SK-N-SH treated with all-trans-retinoic acid at 6 μM for 48 hours (cell line): ENCODE data around the gene C1orf159.

Experiments
- ATAC-seq: fragments of 200-7000 bp; cut with Tn5 transposase; 3 replicates; pipeline ENCODE4 v1.9.1; 2020; ENCODE audit warnings: mild to moderate bottlenecking, moderate library complexity
- ARNTL ChIP-seq: fragments of 450-650 bp; formaldehyde crosslinking; IDR thresholded peaks from 2 replicates; pipeline ENCODE4 v1.5.0; 2020; ENCODE audit warnings: low read depth, mild to moderate bottlenecking, moderate library complexity, borderline replicate concordance
- BACH2 ChIP-seq: fragments of 250-450 bp; sonication (Bioruptor Pico); IDR thresholded peaks from 2 replicates; pipeline ENCODE4 v1.9.0; 2021; ENCODE audit warnings: mild to moderate bottlenecking, borderline replicate concordance
- CREB5 ChIP-seq: fragments of 250-450 bp; sonication (Bioruptor Pico); IDR thresholded peaks from 2 replicates; pipeline ENCODE4 v1.5.1; 2020; ENCODE audit warnings: low read depth, mild to moderate bottlenecking, moderate library complexity
- CSDC2 ChIP-seq: fragments of 250-450 bp; sonication (Bioruptor Pico); IDR thresholded peaks from 2 replicates; pipeline ENCODE4 v1.5.0; 2020; ENCODE audit warnings: mild to moderate bottlenecking, moderate library complexity
- CSRNP3 ChIP-seq: fragments of 250-450 bp; sonication (Bioruptor Pico); IDR thresholded peaks from 2 replicates; pipeline ENCODE4 v1.5.1; 2021; ENCODE audit warnings: mild to moderate bottlenecking, moderate library complexity
- ESRRG ChIP-seq: fragments of 250-450 bp; sonication (Bioruptor Pico); IDR thresholded peaks from 2 replicates; pipeline ENCODE4 v1.6.1; 2021; ENCODE audit warnings: mild to moderate bottlenecking
- GLIS3 ChIP-seq: fragments of 250-450 bp; sonication (Bioruptor Pico); IDR thresholded peaks from 2 replicates; pipeline ENCODE4 v1.5.0; 2020; ENCODE audit warnings: mild to moderate bottlenecking, moderate library complexity
- ISL1 ChIP-seq: fragments of 250-450 bp; sonication (Bioruptor Pico); IDR thresholded peaks from 2 replicates; pipeline ENCODE4 v2.1.2; 2022; ENCODE audit warnings: mild to moderate bottlenecking, moderate library complexity
- OSR1 ChIP-seq: fragments of 250-450 bp; sonication (Bioruptor Pico); IDR thresholded peaks from 2 replicates; pipeline ENCODE4 v1.8.0; 2022; ENCODE audit warnings: moderate library complexity, mild to moderate bottlenecking, inconsistent platforms
- PATZ1 ChIP-seq: fragments of 250-450 bp; sonication (Bioruptor Pico); IDR thresholded peaks from 2 replicates; pipeline ENCODE4 v1.8.0; 2020; ENCODE audit warnings: mild to moderate bottlenecking, moderate library complexity, borderline replicate concordance
- POU6F1 ChIP-seq: fragments of 250-450 bp; sonication (Bioruptor Pico); IDR thresholded peaks from 2 replicates; pipeline ENCODE4 v1.8.0; 2021; ENCODE audit warnings: low read depth, mild to moderate bottlenecking, moderate library complexity, borderline replicate concordance
- PPARA ChIP-seq: fragments of 250-450 bp; sonication (Bioruptor Pico); IDR thresholded peaks from 2 replicates; pipeline ENCODE4 v1.5.0; 2020; ENCODE audit warnings: mild to moderate bottlenecking, borderline replicate concordance
- RARB ChIP-seq: fragments of 250-450 bp; sonication (Bioruptor Pico); IDR thresholded peaks from 2 replicates; pipeline ENCODE4 v1.8.0; 2021; ENCODE audit warnings: mild to moderate bottlenecking, moderate library complexity
- SNAI2 ChIP-seq: fragments of 250-450 bp; sonication (Bioruptor Pico); IDR thresholded peaks from 2 replicates; pipeline ENCODE4 v1.5.0; 2020; ENCODE audit warnings: mild to moderate bottlenecking, moderate library complexity
- TCF4 ChIP-seq: fragments of 250-450 bp; sonication (Bioruptor Pico); IDR thresholded peaks from 2 replicates; pipeline ENCODE4 v1.8.0; 2021; ENCODE audit warnings: mild to moderate bottlenecking, moderate library complexity, borderline replicate concordance
- TOX ChIP-seq: fragments of 250-450 bp; sonication (Bioruptor Pico); IDR thresholded peaks from 2 replicates; pipeline ENCODE4 v1.8.0; 2021; ENCODE audit warnings: mild to moderate bottlenecking, moderate library complexity, borderline replicate concordance
- TSHZ2 ChIP-seq: fragments of 250-450 bp; sonication (Bioruptor Pico); IDR thresholded peaks from 2 replicates; pipeline ENCODE4 v1.5.0; 2020; ENCODE audit warnings: mild to moderate bottlenecking, moderate library complexity
- ZC3H10 ChIP-seq: fragments of 250-450 bp; sonication (Bioruptor Pico); IDR thresholded peaks from 2 replicates; pipeline ENCODE4 v1.5.1; 2021; ENCODE audit warnings: mild to moderate bottlenecking, moderate library complexity
- ZFP3 ChIP-seq: fragments of 250-450 bp; sonication (Bioruptor Pico); IDR thresholded peaks from 2 replicates; pipeline ENCODE4 v1.5.0; 2020; ENCODE audit warnings: mild to moderate bottlenecking, moderate library complexity
- ZFP30 ChIP-seq: fragments of 450-650 bp; formaldehyde crosslinking; IDR thresholded peaks from 2 replicates; pipeline ENCODE4 v1.5.0; 2022; ENCODE audit warnings: mild to moderate bottlenecking, moderate library complexity
- ZNF565 ChIP-seq: fragments of 450-650 bp; formaldehyde crosslinking; conservative IDR thresholded peaks from 2 replicates; pipeline ENCODE4 v1.5.0; 2020; ENCODE audit warnings: low read depth, mild to moderate bottlenecking, moderate library complexity
- ZNF70 ChIP-seq: fragments of 450-650 bp; formaldehyde crosslinking; IDR thresholded peaks from 2 replicates; pipeline ENCODE4 v1.5.0; 2020; ENCODE audit warnings: mild to moderate bottlenecking, moderate library complexity

The C1orf159 gene

GRCh38 chr1:1044455-1045078 lies 71.3 kb downstream of the C1orf159 start:
- ATAC-seq = no peak
- TF ChIP-seq ARNTL (CRISPR knock-in tag) = no peak
- no peak for TF ChIP-seq CREB5
- TF ChIP-seq GLIS3 (CRISPR knock-in tag) = no peak
- TF ChIP-seq ESRRG (CRISPR knock-in tag) = no peak
- TF ChIP-seq TSHZ2 = no peak
- no peak for TF ChIP-seq SNAI2 (CRISPR knock-in tag)
- no peak for TF ChIP-seq TCF4
- no peak for TF ChIP-seq CSDC2 (CRISPR knock-in tag)
- no peak for TF ChIP-seq PPARA (CRISPR knock-in tag)
- no peak for TF ChIP-seq ZNF70 (CRISPR knock-in tag)
- no peak for TF ChIP-seq ZNF565 (CRISPR knock-in tag)
- no peak for TF ChIP-seq ZFP30 (CRISPR knock-in tag)
- TF ChIP-seq PATZ1 (CRISPR knock-in tag) = no peak
- TF ChIP-seq CSRNP3 (CRISPR knock-in tag) = no peak
- no peak for TF ChIP-seq POU6F1 (CRISPR knock-in tag)
- no peak for TF ChIP-seq OSR1 (CRISPR knock-in tag)
- TF ChIP-seq ZFP3 = no peak

GRCh38 chr1:1043921-1044320 lies 72.0 kb downstream of the C1orf159 start:
- ATAC-seq = no peak

GRCh38 chr1:1043411-1043810 lies 72.5 kb downstream of the C1orf159 start:
- ATAC-seq = no peak
- TF ChIP-seq ZNF70 (CRISPR knock-in tag) (no peak), ZC3H10 (CRISPR knock-in tag) (no peak), ZNF565 (CRISPR knock-in tag) (no peak), TOX (CRISPR knock-in tag) (no peak), TSHZ2 (no peak), CREB5 (no peak), ZFP30 (CRISPR knock-in tag) (no peak), BACH2 (no peak), ARNTL (CRISPR knock-in tag) (no peak), CSRNP3 (CRISPR knock-in tag) (no peak), ESRRG (CRISPR knock-in tag) (no peak), CSDC2 (CRISPR knock-in tag) (no peak), ZFP3 (no peak), RARB (no peak), ISL1 (no peak), TCF4 (no peak)

More at GRCh38 chr1:1043921-1044320, 72.0 kb downstream of the C1orf159 start:
- TF ChIP-seq RARB = no peak
